K562 (cell line): Measurements from ENCODE around the gene LCP2. TPM values are rescaled to one million over a fixed set of nuclear protein-coding genes. Genes with fewer than 3 reads are reported as not detected.

Experiments used
- EP300 ChIP-seq: IDR thresholded peaks from 2 replicates; pipeline ENCODE4 v1.6.1; 2012; ENCODE audit warnings: low read length, improper control_type of control experiment
- EP400 ChIP-seq: fragments of 450-650 bp; IDR thresholded peaks from 2 replicates; pipeline ENCODE4 v1.6.1; 2017; ENCODE audit warnings: antibody characterized with exemption, mild to moderate bottlenecking, moderate library complexity
- HDAC8 ChIP-seq: fragments of 450-650 bp; IDR thresholded peaks from 2 replicates; pipeline ENCODE4 v1.6.1; 2016; ENCODE audit warnings: mild to moderate bottlenecking, missing genetic modification characterization, moderate library complexity, missing compliant biosample characterization
- HIVEP1 ChIP-seq: fragments of 250-450 bp; sonication (Bioruptor Pico); IDR thresholded peaks from 2 replicates; pipeline ENCODE4 v1.4.0; 2020; ENCODE audit warnings: mild to moderate bottlenecking
- MAFK ChIP-seq: IDR thresholded peaks from 2 replicates; pipeline ENCODE4 v1.6.1; 2011; ENCODE audit warnings: low read length, improper control_type of control experiment
- MEIS2 ChIP-seq: fragments of 450-650 bp; IDR thresholded peaks from 2 replicates; pipeline ENCODE4 v1.6.1; 2014; ENCODE audit warnings: mild to moderate bottlenecking; ENCODE audit not compliant: partially characterized antibody
- NFATC3 ChIP-seq: fragments of 450-650 bp; IDR thresholded peaks from 2 replicates; pipeline ENCODE4 v1.6.1; 2017; ENCODE audit warnings: mild to moderate bottlenecking
- PPARD ChIP-seq: fragments of 250-450 bp; sonication (Bioruptor Pico); IDR thresholded peaks from 2 replicates; pipeline ENCODE4 v1.8.0; 2022; ENCODE audit warnings: inconsistent platforms, mild to moderate bottlenecking, moderate library complexity
- TBL1XR1 ChIP-seq, 2 experiments: IDR thresholded peaks; 2 replicates each; pipeline ENCODE4 v1.6.1; 2012; ENCODE audit warnings: improper control_type of control experiment in 2 of 2, low read length in 2 of 2, mild to moderate bottlenecking in 1 of 2
- XRCC4 ChIP-seq: IDR thresholded peaks from one replicate; pipeline ENCODE4 v1.6.1; 2011; ENCODE audit not compliant: insufficient read depth, insufficient read length; ENCODE audit errors: extremely low read depth
- ZNF41 ChIP-seq: fragments of 250-450 bp; sonication (Bioruptor Pico); conservative IDR thresholded peaks from 2 replicates; pipeline ENCODE4 v1.4.0; 2020; ENCODE audit warnings: mild to moderate bottlenecking
- polyA plus RNA-seq, 8 experiments: library from polyadenylated mRNA; depleted of rRNA in 4 of 8; stranded (reverse) in 5 of 8; unstranded in 3 of 8; fragments of >200 nt; fragmentation: Nextera tagmentation in 2 of 8; fragmentation: Illumina TruSeq in 1 of 8; extraction: Ambion mirVana in 2 of 8; extraction: Trizol in 1 of 8; gene quantifications; 2 replicates each; pipeline versions ENCODE4 v1.2.1 to v1.2.3, GENCODE V29; 2011 to 2014; ENCODE audit warnings: inconsistent platforms in 1 of 8, missing spikeins in 1 of 8
- total RNA-seq, 7 experiments: library from RNA; depleted of rRNA in 6 of 7; stranded (reverse); fragments of >200 nt in 6 of 7; fragmentation: Illumina TruSeq in 2 of 7; extraction: Trizol in 2 of 7; gene quantifications; 2 replicates each; pipeline versions ENCODE4 v1.2.1 to v1.2.3, GENCODE V29; 2011 to 2021; ENCODE audit warnings: low replicate concordance in 1 of 7
- TF ChIP-seq, protein P1 (sequence below): sonication (generic); formaldehyde crosslinking; IDR thresholded peaks from 2 replicates; pipeline ENCODE4 v1.4.0; 2020; ENCODE audit warnings: mild to moderate bottlenecking, missing genetic modification reagents
- TF ChIP-seq, protein P2 (sequence below): sonication (generic); formaldehyde crosslinking; IDR thresholded peaks from 2 replicates; pipeline ENCODE4 v1.9.0; 2022; ENCODE audit warnings: mild to moderate bottlenecking, missing genetic modification reagents
- TF ChIP-seq, protein P3 (sequence below): fragments of 450-650 bp; conservative IDR thresholded peaks from 2 replicates; pipeline ENCODE4 v1.6.1; 2016; ENCODE audit warnings: missing genetic modification characterization, low read depth, mild to moderate bottlenecking, missing compliant biosample characterization, moderate library complexity
- TF ChIP-seq, protein P4 (sequence below): fragments of 250-450 bp; sonication (Bioruptor Pico); IDR thresholded peaks from 2 replicates; pipeline ENCODE4 v1.5.0; 2020; ENCODE audit warnings: mild to moderate bottlenecking, borderline replicate concordance

Gene LCP2
- total and polyA plus RNA-seq, 9 of the 15 experiments (the other 6 are each of a cell fraction or from before 2014, with no cell fraction given) = 4.0 to 31.3 (median 14.6) TPM

DNA sequence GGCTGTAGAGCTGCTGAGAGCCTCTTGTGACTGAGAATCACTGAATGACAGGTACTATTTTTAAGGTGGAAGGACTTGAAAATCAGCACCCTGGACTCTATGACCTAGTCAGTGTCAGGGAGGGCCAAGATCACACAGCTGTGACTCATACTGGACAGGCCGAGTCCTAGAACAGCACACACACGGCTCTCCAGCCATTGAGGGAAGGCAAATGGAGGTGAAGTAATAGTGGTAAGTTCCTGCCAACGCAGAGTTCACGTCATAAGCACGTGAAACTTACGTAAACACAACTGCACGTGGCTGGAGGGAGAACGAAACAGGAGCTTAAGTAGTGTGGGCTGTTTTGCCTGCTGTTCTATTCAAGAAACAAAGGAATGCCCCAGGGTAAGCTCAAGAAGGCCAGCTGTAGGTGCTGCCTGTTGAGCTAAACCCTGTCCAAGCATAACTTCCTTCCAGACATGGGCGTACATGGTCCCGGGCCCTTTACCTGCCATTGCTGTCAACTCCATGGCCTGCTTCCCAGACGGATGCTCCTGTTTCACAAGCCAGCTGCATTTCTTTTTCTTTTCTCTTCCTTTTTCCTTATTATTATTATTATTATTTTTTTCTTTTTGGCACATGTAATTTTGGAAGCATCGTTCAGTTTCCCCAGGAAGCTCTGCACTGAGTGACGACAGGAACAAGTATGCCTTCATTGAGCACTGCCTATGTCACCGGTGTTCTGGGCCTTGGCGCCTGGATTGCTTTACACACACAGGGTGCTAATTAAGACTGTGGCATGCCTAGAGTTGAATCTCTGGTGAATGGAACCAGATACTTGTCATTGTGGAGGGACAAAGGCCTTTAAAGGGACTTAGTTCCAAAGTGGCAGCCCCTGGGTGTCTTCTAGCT, 10.2 kb upstream of the LCP2 start (continued):
- TF ChIP-seq, protein P1, sequence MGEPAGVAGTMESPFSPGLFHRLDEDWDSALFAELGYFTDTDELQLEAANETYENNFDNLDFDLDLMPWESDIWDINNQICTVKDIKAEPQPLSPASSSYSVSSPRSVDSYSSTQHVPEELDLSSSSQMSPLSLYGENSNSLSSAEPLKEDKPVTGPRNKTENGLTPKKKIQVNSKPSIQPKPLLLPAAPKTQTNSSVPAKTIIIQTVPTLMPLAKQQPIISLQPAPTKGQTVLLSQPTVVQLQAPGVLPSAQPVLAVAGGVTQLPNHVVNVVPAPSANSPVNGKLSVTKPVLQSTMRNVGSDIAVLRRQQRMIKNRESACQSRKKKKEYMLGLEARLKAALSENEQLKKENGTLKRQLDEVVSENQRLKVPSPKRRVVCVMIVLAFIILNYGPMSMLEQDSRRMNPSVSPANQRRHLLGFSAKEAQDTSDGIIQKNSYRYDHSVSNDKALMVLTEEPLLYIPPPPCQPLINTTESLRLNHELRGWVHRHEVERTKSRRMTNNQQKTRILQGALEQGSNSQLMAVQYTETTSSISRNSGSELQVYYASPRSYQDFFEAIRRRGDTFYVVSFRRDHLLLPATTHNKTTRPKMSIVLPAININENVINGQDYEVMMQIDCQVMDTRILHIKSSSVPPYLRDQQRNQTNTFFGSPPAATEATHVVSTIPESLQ (CRISPR knock-in tag) = 0 out of 2 replicates have a peak, but pooled peaks have one; percentile 45
- TF ChIP-seq TBL1XR1 (IDR thresholded peaks at IDR 0.05; ENCODE audit: low read length in 2 of 2) (peak in 1 of 2 experiments; percentile 53; a peak in 1 of 4 replicates), EP400 (peak; percentile 66), MEIS2 (peak; percentile 60), XRCC4 (no peak), HIVEP1 (0 out of 2 replicates have a peak, but pooled peaks have one; percentile 34), HDAC8 (tag) (0 out of 2 replicates have a peak, but pooled peaks have one; percentile 52), EP300 (peak; percentile 43; the same call in 1 of the 2 replicates), PPARD (no peak), ZNF41 (no peak), NFATC3 (no peak), MAFK (no peak)
- TF ChIP-seq, protein P2, sequence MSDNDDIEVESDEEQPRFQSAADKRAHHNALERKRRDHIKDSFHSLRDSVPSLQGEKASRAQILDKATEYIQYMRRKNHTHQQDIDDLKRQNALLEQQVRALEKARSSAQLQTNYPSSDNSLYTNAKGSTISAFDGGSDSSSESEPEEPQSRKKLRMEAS (CRISPR knock-in tag) = peak; percentile 93
- TF ChIP-seq, protein P3, sequence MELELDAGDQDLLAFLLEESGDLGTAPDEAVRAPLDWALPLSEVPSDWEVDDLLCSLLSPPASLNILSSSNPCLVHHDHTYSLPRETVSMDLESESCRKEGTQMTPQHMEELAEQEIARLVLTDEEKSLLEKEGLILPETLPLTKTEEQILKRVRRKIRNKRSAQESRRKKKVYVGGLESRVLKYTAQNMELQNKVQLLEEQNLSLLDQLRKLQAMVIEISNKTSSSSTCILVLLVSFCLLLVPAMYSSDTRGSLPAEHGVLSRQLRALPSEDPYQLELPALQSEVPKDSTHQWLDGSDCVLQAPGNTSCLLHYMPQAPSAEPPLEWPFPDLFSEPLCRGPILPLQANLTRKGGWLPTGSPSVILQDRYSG (tag) = peak; percentile 80; the same call in 1 of the 2 replicates
- TF ChIP-seq, protein P4, sequence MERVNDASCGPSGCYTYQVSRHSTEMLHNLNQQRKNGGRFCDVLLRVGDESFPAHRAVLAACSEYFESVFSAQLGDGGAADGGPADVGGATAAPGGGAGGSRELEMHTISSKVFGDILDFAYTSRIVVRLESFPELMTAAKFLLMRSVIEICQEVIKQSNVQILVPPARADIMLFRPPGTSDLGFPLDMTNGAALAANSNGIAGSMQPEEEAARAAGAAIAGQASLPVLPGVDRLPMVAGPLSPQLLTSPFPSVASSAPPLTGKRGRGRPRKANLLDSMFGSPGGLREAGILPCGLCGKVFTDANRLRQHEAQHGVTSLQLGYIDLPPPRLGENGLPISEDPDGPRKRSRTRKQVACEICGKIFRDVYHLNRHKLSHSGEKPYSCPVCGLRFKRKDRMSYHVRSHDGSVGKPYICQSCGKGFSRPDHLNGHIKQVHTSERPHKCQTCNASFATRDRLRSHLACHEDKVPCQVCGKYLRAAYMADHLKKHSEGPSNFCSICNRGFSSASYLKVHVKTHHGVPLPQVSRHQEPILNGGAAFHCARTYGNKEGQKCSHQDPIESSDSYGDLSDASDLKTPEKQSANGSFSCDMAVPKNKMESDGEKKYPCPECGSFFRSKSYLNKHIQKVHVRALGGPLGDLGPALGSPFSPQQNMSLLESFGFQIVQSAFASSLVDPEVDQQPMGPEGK (CRISPR knock-in tag) = no peak
